Stomach (tissue), 9 donors: ENCODE results near the gene MB21D2. TPM values are rescaled to one million over a fixed set of nuclear protein-coding genes. Genes with fewer than 3 reads are reported as not detected.

Source experiments
- DNase-seq, 2 donors: peaks; one replicate each; pipeline versions ENCODE4 v3.0.0 to v3.0.0-alpha.2; 2013 to 2019
- H3K27ac ChIP-seq, 5 donors: fragments of 200-600 bp in 4 of 5; sonication (generic) in 4 of 5; one replicate each; pipeline ENCODE4 v1.5.1; 2013 to 2019; ENCODE audit warnings: mild to moderate bottlenecking in 1 of 5, moderate library complexity in 1 of 5
- H3K27me3 ChIP-seq, 3 donors: fragments of 200-600 bp; sonication (generic); one replicate each; pipeline ENCODE4 v1.5.1; 2017 to 2019; ENCODE audit warnings: mixed run types in 1 of 3
- H3K36me3 ChIP-seq, 4 donors: fragments of 200-600 bp; sonication (generic); 1 replicate in 3 of 4; 2 replicates in 1 of 4; pipeline ENCODE4 v1.5.1; 2016 to 2019
- H3K4me1 ChIP-seq, 4 donors: fragments of 200-600 bp; sonication (generic); one replicate each; pipeline ENCODE4 v1.5.1; 2016 to 2019
- H3K4me3 ChIP-seq, 4 donors: fragments of 200-600 bp; sonication (generic) in 3 of 4; one replicate each; pipeline ENCODE4 v1.5.1; 2016 to 2019; ENCODE audit warnings: mild to moderate bottlenecking in 1 of 4
- H3K9me3 ChIP-seq, 4 donors: fragments of 200-600 bp; sonication (generic); one replicate each; pipeline ENCODE4 v1.5.1; 2016 to 2019
- EP300 ChIP-seq: sonication (generic); formaldehyde crosslinking; IDR thresholded peaks from one replicate; pipeline ENCODE4 v1.6.1; 2017; ENCODE audit warnings: antibody characterized with exemption
- POLR2A ChIP-seq, 4 donors: fragments of 450-650 bp; IDR thresholded peaks; one replicate each; pipeline ENCODE4 v1.6.1; 2016; ENCODE audit warnings: antibody characterized with exemption in 4 of 4, control low read depth in 2 of 4, mild to moderate bottlenecking in 1 of 4, moderate library complexity in 1 of 4
- POLR2AphosphoS5 ChIP-seq, 3 donors: sonication (generic); formaldehyde crosslinking; IDR thresholded peaks; one replicate each; pipeline ENCODE4 v1.6.1; 2016; ENCODE audit warnings: antibody characterized with exemption in 3 of 3
- WGBS, 5 donors: extraction: QIAGEN DNeasy Blood & Tissue Kit in 3 of 5; methylation state at CpG; one replicate each; pipeline versions ENCODE4 v1.1.5 to v1.1.7; 2013 to 2018; 5-methylcytosine and 5-hydroxymethylcytosine counted together
- intact Hi-C: fragments of 100-400 bp; cut with DNase I; formaldehyde crosslinking; loops from one replicate; pipeline ENCODE4 v1.15.1; 2023; ENCODE audit warnings: low total_unique reads
- polyA plus RNA-seq, 3 donors: library from polyadenylated mRNA; stranded (reverse); fragments of 200-250 nt; gene quantifications; one replicate each; pipeline ENCODE4 v1.2.3, GENCODE V29; 2013
- total RNA-seq, 5 donors: library from RNA; depleted of rRNA; stranded (reverse); fragments of >200 nt; gene quantifications; one replicate each; pipeline versions ENCODE4 v1.1.0 to v1.2.3, GENCODE V29; 2014 to 2016
- TF ChIP-seq, protein P1 (sequence below), 7 experiments: fragments of 450-650 bp in 4 of 7; fragments of 200-600 bp in 3 of 7; sonication (generic) in 3 of 7; IDR thresholded peaks; one replicate each; pipeline ENCODE4 v1.5.1; 2016 to 2019; ENCODE audit warnings: antibody characterized with exemption in 7 of 7, control low read depth in 2 of 7, mild to moderate bottlenecking in 1 of 7
- donor health status: healthy with polysubstance abuse.
- donor health status: Bipolar disorder and iron deficiency.
- donor health status: healthy.

The MB21D2 gene
- total and polyA plus RNA-seq, 8 donors, result 0.45 to 15.1 (median 2.0) TPM

DNA sequence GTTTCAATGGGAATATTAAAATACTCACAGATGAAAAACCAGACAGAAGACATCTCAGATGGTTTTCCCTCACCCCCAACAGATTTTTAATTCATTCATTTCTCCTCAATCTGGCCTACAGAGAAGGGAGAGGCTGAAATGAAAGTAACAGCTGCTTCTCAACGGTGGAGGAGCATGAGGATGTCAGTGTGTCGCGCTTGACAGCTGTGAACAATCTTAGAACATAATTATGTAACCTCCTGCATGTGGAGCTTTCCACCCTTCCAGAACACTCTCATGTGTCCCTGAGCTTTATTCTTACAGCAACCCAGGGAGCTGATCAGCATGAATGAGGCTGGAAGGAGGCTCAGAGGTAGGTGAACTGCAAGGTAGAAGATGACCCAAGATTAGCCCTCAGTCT lies 52.7 kb downstream of the MB21D2 start:
- DNase-seq, result peak in 1 of 2 donors; percentile 64
- Histone ChIP-seq H3K36me3 (no peaks in the 10 kb centered on the region), H3K27me3 (no peaks in the 10 kb centered on the region), H3K9me3 (no peaks in the 10 kb centered on the region), H3K4me1 (peaks cover 0 to 19% (median 7%) of the 10 kb centered on the region in 4 donors), H3K4me3 (no peak overlapping the region), H3K27ac (no peak overlapping the region)
- no peak for TF ChIP-seq POLR2AphosphoS5 (IDR thresholded peaks at IDR 0.05)
- no peak for TF ChIP-seq POLR2A (IDR thresholded peaks at IDR 0.05)
- TF ChIP-seq, protein P1, sequence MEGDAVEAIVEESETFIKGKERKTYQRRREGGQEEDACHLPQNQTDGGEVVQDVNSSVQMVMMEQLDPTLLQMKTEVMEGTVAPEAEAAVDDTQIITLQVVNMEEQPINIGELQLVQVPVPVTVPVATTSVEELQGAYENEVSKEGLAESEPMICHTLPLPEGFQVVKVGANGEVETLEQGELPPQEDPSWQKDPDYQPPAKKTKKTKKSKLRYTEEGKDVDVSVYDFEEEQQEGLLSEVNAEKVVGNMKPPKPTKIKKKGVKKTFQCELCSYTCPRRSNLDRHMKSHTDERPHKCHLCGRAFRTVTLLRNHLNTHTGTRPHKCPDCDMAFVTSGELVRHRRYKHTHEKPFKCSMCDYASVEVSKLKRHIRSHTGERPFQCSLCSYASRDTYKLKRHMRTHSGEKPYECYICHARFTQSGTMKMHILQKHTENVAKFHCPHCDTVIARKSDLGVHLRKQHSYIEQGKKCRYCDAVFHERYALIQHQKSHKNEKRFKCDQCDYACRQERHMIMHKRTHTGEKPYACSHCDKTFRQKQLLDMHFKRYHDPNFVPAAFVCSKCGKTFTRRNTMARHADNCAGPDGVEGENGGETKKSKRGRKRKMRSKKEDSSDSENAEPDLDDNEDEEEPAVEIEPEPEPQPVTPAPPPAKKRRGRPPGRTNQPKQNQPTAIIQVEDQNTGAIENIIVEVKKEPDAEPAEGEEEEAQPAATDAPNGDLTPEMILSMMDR (IDR thresholded peaks at IDR 0.05), result no peak
- TF ChIP-seq EP300, result no peak
- 63 to 80% (median 74%) methylated on average over 3 of the region's 3 CpGs for WGBS, 5 donors
- intact Hi-C loops, result no loop called here

DNA sequence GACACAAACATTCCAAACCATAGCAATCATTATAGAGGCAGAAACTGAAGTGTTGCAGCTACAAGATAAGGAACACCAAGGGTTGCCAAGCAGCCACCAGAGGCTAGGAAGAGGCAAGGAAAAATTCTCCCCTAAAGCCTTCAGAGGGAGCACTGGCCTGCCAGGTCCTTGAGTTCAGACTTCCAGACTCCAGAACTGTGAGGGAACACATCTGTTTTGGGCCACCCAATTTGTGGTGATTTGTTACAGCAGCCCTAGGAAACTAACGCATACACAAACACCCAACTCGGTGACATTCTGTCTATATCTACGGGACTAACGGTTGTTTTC lies 54.6 kb downstream of the MB21D2 start:
- TF ChIP-seq POLR2A (IDR thresholded peaks at IDR 0.05) (no peak), POLR2AphosphoS5 (IDR thresholded peaks at IDR 0.05) (no peak)
- Histone ChIP-seq H3K4me1 (peaks cover 0 to 13% (median 0%) of the 10 kb centered on the region in 4 donors), H3K27me3 (no peaks in the 10 kb centered on the region), H3K9me3 (no peaks in the 10 kb centered on the region), H3K4me3 (no peak overlapping the region), H3K27ac (no peak overlapping the region), H3K36me3 (no peaks in the 10 kb centered on the region)
- intact Hi-C loops, result no loop called here
- WGBS, 5 donors, result 81 to 93% (median 91%) methylated on average over 4 of the region's 4 CpGs
- DNase-seq, result no peak

DNA sequence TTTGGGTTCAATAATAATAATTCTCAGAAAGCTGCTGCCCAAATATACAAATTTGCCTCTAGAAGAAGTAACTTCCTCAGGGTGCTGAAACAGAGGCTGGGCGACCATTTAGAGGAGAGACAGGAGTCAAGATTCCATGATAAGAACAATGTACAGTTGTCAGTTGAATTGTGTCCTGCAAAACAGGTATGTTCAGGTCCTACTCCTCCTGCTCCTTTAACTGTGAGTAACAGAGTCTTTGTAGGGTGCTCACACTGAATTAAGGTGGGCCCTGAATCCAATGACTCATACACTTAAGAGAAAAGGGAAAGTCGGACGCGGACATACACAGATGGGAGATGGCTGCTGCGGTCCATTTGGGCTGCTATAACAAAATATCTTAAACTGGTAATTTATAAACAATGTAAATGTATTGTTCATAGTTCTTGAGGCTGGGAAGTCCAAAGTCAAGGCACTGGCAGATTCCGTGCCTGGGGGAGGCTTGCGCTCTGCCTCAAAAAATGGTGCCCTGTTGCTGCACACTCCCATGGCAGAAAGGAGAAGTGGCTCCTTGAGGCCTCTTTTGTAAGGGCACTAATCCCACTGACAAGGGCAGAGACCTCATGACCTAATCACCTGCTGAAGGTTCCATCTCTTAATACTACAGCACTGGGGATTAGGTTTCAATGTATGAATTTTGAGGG lies 55.1 kb downstream of the MB21D2 start:
- no peaks in the 10 kb centered on the region for H3K36me3 ChIP-seq
- peaks cover 0 to 13% (median 0%) of the 10 kb centered on the region in 4 donors for H3K4me1 ChIP-seq
- DNase-seq, result no peak
- H3K27me3 ChIP-seq, result no peaks in the 10 kb centered on the region
- H3K27ac ChIP-seq, result no peak overlapping the region
- WGBS, 5 donors, result 96 to 98% (median 96%) methylated on average over 7 of the region's 7 CpGs
- TF ChIP-seq POLR2A (IDR thresholded peaks at IDR 0.05) (no peak), EP300 (no peak), POLR2AphosphoS5 (IDR thresholded peaks at IDR 0.05) (no peak)
- TF ChIP-seq, protein P1 (IDR thresholded peaks at IDR 0.05), result no peak
- intact Hi-C loops, result no loop called here
- H3K4me3 ChIP-seq, result no peak overlapping the region
- H3K9me3 ChIP-seq, result no peaks in the 10 kb centered on the region

DNA sequence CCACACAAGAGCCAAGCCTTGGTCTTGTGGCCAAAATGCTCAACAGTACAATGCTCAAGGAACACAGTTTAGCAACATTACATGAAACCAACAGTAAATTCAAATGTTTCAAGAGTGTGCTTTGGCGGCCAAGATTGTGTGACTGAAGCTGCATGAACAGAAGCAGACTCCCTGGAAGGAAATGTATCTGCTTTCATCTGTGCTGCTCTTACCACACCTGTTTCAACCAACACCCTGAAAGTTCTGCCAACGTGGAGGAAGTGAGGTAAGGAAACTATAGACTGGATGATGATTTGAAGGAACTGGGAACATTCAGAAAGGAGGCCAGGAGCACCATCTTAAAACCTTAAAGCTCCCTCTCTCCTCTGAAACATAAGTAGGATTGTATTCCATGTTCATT lies 55.7 kb downstream of the MB21D2 start:
- H3K4me1 ChIP-seq, result peaks cover 0 to 13% (median 0%) of the 10 kb centered on the region in 4 donors
- no peaks in the 10 kb centered on the region for H3K27me3 ChIP-seq
- 61 to 79% (median 68%) methylated on average over 2 of the region's 2 CpGs for WGBS, 5 donors
- TF ChIP-seq, protein P1 (IDR thresholded peaks at IDR 0.05), result no peak
- TF ChIP-seq EP300, result no peak
- TF ChIP-seq POLR2A (IDR thresholded peaks at IDR 0.05), result no peak
- no peak for TF ChIP-seq POLR2AphosphoS5 (IDR thresholded peaks at IDR 0.05)
- H3K4me3 ChIP-seq, result no peak overlapping the region
- H3K36me3 ChIP-seq, result no peaks in the 10 kb centered on the region
- H3K9me3 ChIP-seq, result no peaks in the 10 kb centered on the region
- intact Hi-C loops, result no loop called here
- no peak overlapping the region for H3K27ac ChIP-seq
- no peak for DNase-seq

DNA sequence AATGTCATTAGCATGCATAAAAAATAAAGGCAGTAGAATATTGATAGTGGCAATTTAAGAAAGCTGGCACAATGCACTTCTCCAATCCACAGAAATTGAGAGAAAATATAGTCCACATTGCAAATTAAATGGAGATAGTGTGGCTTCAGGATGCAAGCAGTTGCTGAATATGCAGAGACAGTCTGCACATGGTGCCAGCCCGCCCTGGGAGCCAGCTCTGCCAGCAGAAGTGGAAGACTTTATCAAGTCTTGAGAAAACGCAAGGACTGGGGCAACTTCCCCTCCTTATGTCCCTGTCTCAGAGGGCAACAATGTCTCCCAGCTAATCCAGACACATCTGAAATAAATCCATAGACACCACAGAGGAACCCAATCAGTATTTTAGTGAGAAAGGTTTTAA lies 57.2 kb downstream of the MB21D2 start:
- no peaks in the 10 kb centered on the region for H3K27me3 ChIP-seq

More for the DNA sequence above, 57.2 kb downstream of the MB21D2 start:
- intact Hi-C loops, result no loop called here
- Histone ChIP-seq H3K4me1 (peaks cover 0 to 10% (median 0%) of the 10 kb centered on the region in 4 donors), H3K4me3 (no peak overlapping the region), H3K36me3 (no peaks in the 10 kb centered on the region), H3K27ac (no peak overlapping the region), H3K9me3 (no peaks in the 10 kb centered on the region)
- DNase-seq, result no peak
- TF ChIP-seq EP300, result no peak
- TF ChIP-seq, protein P1 (IDR thresholded peaks at IDR 0.05), result no peak
- TF ChIP-seq POLR2AphosphoS5 (IDR thresholded peaks at IDR 0.05), result no peak
- no peak for TF ChIP-seq POLR2A (IDR thresholded peaks at IDR 0.05)
- WGBS, 5 donors, result 71 to 85% (median 74%) methylated on average over 2 of the region's 2 CpGs
